Forelimb muscle (tissue), 1 donor: ENCODE data around the gene ZNF26. TPM values are rescaled to one million over a fixed set of nuclear protein-coding genes. Genes with fewer than 3 reads are reported as not detected.

ENCODE experiments used
- DNase-seq: peaks from one replicate; pipeline ENCODE4 v3.0.0-alpha.2; 2013; ENCODE audit warnings: low read depth
- polyA plus RNA-seq: library from polyadenylated mRNA; unstranded; fragments of 120-200 nt; gene quantifications from one replicate; pipeline ENCODE4 v1.2.1, GENCODE V29; 2013; ENCODE audit not compliant: insufficient read length

The ZNF26 gene
- polyA plus RNA-seq, 1 donor, result 8.5 TPM

- no peak for DNase-seq
Measured at GRCh38 chr12:133061954-133062353, 75.8 kb downstream of the ZNF26 start.

- DNase-seq, result no peak
Measured at GRCh38 chr12:133063556-133063955, 77.4 kb downstream of the ZNF26 start.

GRCh38 chr12:133073836-133074235, 87.7 kb downstream of the ZNF26 start:
- no peak for DNase-seq

Other genes starting within 250 kb of the ZNF26 start
- gene ANKLE2, start 224.5 kb upstream of the ZNF26 start, polyA plus RNA-seq, result 46.1 TPM
- 40.5 TPM for gene GOLGA3, start 157.5 kb upstream of the ZNF26 start, polyA plus RNA-seq
- 16.8 TPM for gene CHFR, start 98.8 kb upstream of the ZNF26 start, polyA plus RNA-seq
- gene ZNF605, start 30.1 kb upstream of the ZNF26 start, polyA plus RNA-seq, result 12.4 TPM
- gene ZNF84, start 51.1 kb downstream of the ZNF26 start, polyA plus RNA-seq, result 24.1 TPM
- 16.0 TPM for gene ZNF140, start 94.6 kb downstream of the ZNF26 start, polyA plus RNA-seq
- 2.2 TPM for gene ZNF891, start 143.9 kb downstream of the ZNF26 start, polyA plus RNA-seq
- 6.8 TPM for gene ZNF10, start 144.3 kb downstream of the ZNF26 start, polyA plus RNA-seq
- 6.8 TPM for gene ZNF268, start 195.1 kb downstream of the ZNF26 start, polyA plus RNA-seq
- not detected for gene ANHX, start 249.5 kb downstream of the ZNF26 start, polyA plus RNA-seq